ENCODE measurements around the gene SOCS6.
"Not testable (repeated sequence)": the region's sequence is repeated elsewhere in the genome, so short reads cannot be mapped to it uniquely, and the experiment has no call there.

SOCS6 gene

GRCh38 chr18:70324897-70325296 is 36.1 kb downstream of the SOCS6 start:
- no peak for DNase-seq

GRCh38 chr18:70326255-70326654 is 37.4 kb downstream of the SOCS6 start:
- DNase-seq: no peak

GRCh38 chr18:70328169-70328568 is 39.3 kb downstream of the SOCS6 start:
- DNase-seq: no peak

DNA sequence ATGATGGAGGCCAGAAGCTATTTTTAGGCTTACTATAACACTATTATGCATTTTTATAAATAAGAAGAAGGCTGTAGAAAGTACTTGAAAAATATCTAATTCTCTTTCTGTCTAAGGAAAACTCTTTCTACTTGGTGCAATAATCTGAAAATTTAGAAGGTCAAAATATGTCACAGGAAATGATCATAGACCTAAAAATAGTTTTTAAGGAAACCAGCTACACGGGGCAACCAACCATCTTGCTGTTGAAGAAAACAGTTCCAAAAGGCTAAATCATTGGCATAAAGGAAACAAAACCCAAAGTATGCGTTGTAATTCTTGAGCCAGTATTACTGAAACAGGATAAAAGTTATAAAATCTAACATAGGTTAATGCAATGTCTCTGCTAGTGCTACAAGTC is 40.2 kb downstream of the SOCS6 start:
- no peak for DNase-seq

- no peak for DNase-seq
These were observed 42.0 kb downstream of the SOCS6 start for GRCh38 chr18:70330887-70331286.

DNA sequence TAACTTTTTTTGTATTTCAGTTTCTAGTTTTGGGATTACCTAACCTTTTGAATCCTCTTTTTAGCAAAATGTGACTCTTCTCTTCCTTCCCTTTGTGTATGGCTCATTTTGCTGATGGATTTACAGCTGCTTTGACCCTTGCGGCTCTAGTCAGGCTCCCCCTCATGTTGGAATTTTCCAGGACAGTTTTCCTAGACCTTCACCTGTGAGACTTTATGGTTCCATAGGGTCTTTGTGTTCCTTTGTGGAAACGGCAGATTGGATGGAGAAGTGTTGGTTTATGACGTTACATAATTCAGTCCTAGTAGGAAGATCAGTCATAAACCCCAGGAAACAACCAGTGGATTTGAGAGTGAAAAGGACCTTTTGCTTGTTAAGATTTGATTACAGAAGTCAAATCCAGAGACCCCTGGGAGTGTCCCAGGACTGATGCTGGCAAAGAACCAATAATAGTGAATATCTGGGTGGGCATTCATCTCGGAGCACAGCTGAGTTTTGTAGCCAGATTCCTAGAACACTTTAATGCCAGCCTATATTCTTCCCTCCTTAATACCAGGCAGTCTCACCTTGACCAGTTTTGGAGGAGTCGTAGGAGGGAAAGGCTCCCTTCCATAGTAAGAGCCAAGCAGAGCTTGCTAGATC is 42.7 kb downstream of the SOCS6 start:
- DNase-seq: no peak

DNA sequence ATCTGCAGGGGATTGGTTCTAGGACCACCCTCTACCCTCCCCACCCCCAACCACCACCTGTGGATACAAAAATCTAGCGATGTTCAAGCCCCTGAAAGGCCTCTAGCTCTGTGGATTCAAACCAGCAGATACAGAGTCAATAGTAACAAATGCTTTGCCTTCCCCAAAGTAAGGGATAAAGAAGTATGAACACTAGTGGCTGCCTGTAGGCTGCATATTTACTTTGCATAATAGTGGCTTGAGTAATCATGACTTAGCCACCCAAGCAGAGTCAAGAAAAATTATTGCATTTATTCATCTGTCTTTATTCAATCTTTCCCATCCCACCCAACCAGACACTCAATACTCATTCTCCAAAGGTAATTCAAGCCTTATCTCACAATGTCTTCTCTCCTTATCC is 43.8 kb downstream of the SOCS6 start:
- DNase-seq: no peak

DNA sequence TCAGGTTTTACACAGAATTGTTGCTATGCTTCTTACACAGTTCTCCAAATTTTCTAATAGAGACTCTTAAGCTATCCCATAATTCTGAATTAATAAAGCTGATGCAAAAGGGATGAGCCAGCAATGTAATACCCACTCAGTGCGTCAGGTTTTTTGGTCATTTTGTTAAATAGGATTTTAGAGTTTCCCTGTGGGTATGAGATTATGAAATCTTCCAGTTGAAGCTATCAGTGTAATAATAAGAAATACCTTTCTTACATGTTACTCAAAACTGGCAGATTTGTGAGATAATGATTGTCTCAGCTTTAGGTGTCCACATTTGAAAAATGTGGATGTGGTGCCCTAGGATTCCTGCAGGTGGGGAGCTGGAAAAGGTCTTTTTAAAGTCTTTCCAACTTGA is 44.5 kb downstream of the SOCS6 start:
- DNase-seq: no peak

GRCh38 chr18:70333757-70334156 is 44.9 kb downstream of the SOCS6 start:
- DNase-seq: no peak

DNA sequence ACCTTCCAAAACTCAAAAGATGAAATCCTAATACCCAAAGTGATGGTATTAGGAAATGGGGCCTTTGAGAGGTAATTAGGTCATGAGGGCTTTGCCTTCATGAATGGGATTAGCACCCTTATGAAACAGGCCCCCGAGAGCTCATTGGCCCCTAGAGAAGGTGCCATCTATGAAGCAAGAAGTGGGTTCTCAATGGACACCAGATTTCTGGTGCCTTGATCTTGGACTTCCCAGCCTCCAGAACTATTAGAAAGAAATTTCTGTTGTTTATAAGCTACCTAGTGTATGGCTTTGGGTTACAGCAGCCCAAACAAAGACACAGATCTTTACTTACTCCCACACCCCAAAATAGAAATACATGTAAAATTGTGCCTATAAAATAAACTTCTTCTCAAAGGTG is 45.4 kb downstream of the SOCS6 start:
- DNase-seq: no peak

- no peak for DNase-seq
These were observed 46.0 kb downstream of the SOCS6 start for GRCh38 chr18:70334728-70335329.

DNA sequence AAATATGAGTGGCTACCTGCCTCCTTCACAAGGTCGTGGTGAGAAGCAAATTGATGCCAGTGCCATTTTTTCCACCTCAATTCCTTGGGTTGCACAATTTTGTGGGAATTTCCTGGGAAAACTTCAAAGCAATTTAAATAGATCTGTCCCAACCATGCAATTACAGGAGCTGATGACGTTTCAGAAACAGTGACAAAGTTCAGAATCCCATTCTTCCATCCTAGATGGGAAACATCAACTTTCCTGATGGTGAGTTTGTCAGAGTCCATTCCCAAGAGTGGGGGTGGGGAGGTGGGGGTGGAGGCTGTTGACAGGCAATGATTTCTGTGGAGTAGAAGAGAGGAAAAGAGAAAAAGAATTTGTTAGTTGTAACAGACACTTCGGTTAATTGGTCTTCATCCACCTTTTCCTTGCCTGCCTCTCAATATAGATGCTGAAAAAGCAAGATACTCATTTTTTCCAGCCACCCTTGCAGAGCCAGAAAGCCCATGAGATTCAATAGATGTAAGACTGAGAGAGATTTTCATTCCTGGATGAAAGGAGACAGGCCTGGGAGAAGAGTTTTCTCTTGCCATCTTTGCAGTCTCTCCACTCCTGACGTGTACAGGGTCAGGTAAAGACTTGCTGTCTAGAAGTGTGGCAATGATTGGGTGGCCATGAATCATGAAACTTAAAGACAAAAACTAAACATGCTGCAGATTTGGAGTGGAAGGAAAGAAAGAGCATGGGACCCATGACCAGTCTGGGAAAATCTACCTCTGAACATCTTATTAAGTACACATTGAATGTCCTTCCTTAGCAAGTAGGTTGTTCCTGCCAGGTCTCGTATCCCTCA is 47.3 kb downstream of the SOCS6 start:
- no peak for DNase-seq

- DNase-seq: no peak
These were observed 48.5 kb downstream of the SOCS6 start for GRCh38 chr18:70337139-70337972.

- no peak for DNase-seq
These were observed 50.0 kb downstream of the SOCS6 start for GRCh38 chr18:70338890-70339289.

DNA sequence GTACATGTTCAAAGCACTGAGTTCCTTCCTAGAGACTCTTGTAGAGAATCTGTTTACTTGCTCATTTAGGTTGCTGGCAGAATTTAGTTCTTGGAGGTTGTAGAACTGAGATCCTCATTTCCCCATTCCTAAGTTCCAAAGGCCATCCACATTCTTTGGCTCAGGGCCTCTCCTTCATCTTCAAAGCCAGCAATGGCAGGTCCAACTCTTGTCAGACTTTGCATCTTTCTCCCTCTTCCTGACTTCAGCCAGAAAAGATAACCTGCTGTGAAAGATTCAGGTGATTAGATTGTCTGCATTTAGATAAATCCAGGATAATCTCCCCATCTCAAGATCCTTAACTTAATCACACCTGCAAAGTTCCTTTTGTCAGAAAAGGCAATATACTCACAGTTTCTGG is 51.1 kb downstream of the SOCS6 start:
- DNase-seq: no peak

DNA sequence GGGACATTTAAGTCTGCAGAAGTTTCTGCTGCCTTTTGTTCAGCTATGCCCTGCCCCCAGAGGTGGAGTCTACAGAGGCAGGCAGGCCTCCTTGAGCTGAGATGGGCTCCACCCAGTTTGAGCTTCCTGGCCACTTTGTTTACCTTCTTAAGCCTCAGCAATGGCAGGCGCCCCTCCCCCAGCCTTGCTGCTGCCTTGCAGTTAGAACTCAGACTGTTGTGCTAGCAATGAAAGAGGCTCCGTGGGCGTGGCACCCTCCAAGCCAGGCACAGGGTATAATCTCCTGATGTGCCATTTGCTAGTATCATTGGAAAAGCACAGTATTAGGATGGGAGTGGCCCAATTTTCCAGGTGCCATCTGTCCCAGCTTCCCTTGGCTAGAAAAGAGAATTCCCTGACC is 59.6 kb downstream of the SOCS6 start:
- not testable (repeated sequence) for DNase-seq

GRCh38 chr18:70349316-70349715 is 60.5 kb downstream of the SOCS6 start:
- DNase-seq: no peak

GRCh38 chr18:70354080-70354479 is 65.2 kb downstream of the SOCS6 start:
- no peak for DNase-seq

GRCh38 chr18:70354771-70355170 is 65.9 kb downstream of the SOCS6 start:
- DNase-seq: no peak

- DNase-seq: no peak
These were observed 67.0 kb downstream of the SOCS6 start for GRCh38 chr18:70355620-70356385.

- not testable (repeated sequence) for DNase-seq
These were observed 69.2 kb downstream of the SOCS6 start for GRCh38 chr18:70358105-70358406.

- no peak for DNase-seq
These were observed 70.2 kb downstream of the SOCS6 start for GRCh38 chr18:70359071-70359470.

DNA sequence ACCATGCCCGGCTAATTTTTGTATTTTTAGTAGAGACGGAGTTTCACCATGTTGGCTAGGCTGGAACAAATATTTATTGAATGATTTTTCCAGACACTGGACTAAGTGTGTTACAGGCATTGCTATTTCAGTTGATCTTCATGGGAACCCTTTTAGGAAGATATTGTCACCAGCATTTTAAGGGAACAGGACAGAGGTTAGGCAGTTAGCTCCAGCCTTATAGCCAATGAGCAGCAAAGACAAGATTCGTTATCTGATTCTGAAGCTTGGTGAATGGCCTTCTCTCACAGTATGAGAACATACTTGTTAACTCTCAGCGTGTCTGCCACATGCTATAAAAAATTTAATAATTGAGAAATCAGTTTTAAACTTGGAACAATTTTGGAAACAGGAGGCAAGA is 73.4 kb downstream of the SOCS6 start:
- DNase-seq: no peak

Measured in NCI-H1417 treated with DMSO at 0.1 percent for 48 hours (cell line).